Camera-type eye (tissue), 1 donor: ENCODE measurements around the gene CD300LD. TPM values are rescaled to one million over a fixed set of nuclear protein-coding genes. Genes with fewer than 3 reads are reported as not detected.

Experiments used
- total RNA-seq: library from RNA; depleted of rRNA; stranded (reverse); fragments of >200 nt; gene quantifications from one replicate; pipeline ENCODE4 v1.2.3, GENCODE V29; 2014

CD300LD gene
- total RNA-seq = not detected

DNA sequence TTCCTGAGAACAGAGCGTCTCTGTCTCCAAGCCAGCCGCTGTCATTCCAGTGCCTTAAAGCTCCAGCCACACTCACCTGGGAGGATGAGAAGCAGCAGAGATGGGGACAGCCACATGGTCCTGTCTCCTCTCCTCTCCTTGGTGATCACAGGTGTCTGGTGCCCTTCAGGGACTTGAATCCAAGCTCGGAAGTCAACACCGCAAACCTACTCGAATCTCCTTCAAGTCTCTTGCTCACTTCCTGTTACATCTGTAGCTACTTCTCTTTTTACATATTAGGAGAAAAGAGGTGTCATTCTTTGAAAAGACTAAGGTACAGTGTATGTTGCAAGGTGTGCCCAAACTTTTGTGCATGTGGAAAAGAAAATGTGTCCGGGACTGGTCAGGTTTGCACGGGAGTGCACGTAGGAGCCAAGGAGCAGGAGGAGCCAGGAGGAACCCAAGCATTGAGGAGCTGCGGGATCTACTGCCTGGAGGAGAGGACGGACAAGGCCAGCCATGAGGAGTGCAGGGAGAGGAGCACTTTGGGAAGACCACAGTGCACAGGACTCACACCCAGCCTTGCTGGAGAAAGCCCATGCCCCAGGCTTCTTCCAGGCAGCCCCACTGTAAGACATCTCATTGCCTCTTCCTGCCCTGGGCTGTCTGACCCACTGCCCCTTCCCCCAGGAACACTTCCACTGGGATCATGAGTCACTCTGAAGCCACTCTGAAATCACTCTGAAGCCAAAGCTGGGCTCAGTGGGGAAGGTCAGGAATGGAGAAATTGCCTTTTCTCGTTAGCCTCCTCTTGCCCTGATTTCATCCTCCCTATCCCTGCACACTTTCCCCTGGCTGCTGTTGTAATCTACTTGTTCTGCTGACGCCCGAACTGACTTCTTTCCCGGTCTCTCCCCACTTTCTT lies at the start of gene CD300LD:
Gene CD300LD, minus strand, starts transcription at position 197 of the 904 bp plus-strand sequence. Its CDS starts 81 bp downstream, at position 116.

DNA sequence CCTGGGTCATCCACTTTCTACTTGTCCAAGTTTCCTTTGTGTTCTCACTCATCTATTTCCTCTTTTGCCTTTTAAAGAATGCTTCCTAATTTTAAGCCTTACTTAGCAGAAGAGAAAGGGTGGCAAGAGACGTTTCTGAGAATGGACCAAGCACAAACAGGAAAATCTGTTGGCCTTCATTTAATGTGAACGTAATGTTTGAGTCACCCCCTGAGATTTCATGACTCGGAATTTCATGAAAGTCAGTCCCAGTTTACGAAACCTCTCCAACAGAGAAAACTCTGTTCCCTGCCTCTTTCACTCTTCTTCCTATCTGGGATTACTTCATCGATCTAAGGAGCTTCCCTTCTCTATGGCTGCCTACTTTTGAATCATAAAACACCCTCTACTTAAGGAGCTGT lies 31.6 kb upstream of the CD300LD start, which contains the start of gene CD300E:
Gene CD300E, minus strand, starts transcription at position 46 of the 401 bp plus-strand sequence. CDS start 117 bp downstream, outside the sequence.

DNA sequence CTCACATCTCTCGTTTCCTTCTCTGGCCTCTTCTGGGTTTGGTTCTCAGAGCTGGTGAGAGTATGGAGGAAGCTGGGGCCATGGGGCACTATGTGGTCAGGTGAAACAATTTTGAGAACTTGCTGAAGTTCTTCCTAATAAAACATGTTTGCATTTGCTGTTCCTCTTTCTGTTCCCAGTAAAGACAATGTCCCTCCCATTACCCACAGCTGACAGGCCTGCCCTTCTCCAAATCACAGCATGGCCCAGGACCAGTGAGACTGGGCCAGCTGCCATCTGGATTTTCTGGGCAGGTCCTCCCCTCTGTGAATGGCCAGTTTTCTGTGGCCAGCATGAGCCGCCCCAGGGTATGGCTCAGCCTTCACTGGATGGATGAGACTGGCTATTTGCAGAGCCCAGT lies 24.7 kb downstream of the CD300LD start, which contains the start of gene CD300H:
Gene CD300H, minus strand, starts transcription at position 113 of the 400 bp plus-strand sequence.

DNA sequence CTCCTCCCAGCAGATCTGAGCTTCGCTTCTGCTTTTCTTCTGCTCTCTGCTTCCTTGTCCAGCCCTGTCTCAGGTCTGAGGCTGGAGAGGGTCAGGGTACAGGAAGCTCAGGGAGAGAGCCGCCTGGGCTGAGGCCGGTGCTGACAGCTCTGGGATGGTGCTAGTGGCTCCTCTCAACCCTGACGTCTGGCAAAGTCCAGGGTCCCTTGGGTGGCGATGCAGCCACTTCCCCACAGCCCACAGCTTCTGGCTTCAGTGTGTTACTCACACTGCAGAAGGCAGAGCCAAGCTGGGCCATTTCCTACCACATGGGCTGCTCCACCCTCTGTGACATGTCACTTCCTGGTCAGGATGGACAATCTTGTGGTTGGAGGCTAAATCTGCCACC lies 46.2 kb downstream of the CD300LD start, which contains the start of gene CD300C:
Gene CD300C, minus strand, starts transcription at position 273 of the 388 bp plus-strand sequence. CDS start 333 bp downstream, outside the sequence.

DNA sequence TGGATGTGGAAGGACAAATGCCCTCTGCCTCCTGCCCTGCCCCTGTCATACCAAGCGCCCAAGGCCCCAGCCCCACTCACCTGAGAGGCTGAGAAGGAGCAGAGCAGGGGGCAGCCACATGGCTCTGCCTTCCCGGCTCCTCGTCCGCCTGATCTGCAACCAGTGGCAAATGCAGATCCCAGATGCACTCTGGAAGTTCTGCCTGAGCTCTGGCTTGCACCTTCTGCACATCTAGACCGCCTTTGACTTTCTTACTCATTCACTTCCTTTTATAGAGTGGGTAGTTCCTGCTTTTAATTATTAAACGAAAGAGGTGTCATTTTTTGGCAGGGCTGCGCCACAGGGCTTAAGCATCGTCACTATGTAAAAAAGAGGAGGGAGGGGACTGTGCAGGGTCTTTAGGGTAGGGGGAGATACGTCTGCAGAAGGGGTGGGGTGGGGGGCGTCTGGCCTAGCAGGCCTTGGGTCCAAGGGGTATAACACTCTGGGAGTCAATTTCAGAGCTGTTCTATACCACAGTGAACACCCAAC lies 60.8 kb downstream of the CD300LD start, which contains the start of gene CD300LB:
Gene CD300LB, minus strand, starts transcription at position 245 of the 531 bp plus-strand sequence. Its CDS starts 125 bp downstream, at position 120.

Other genes starting within 250 kb of the CD300LD start
- 8.9 TPM for gene BTBD17, start 230.4 kb downstream of the CD300LD start, total RNA-seq
- 0.44 TPM for gene GPR142, start 224.8 kb downstream of the CD300LD start, total RNA-seq
- 23.6 TPM for gene GPRC5C, start 160.2 kb downstream of the CD300LD start, total RNA-seq
- gene CD300A, start 125.6 kb downstream of the CD300LD start, total RNA-seq = 1.8 TPM
- 0.71 TPM for gene CD300LB, start 60.8 kb downstream of the CD300LD start, total RNA-seq
- gene CD300C, start 46.2 kb downstream of the CD300LD start, total RNA-seq = not detected
- gene CD300H, start 24.8 kb downstream of the CD300LD start, total RNA-seq = not detected
- gene CD300E, start 31.5 kb upstream of the CD300LD start, total RNA-seq = not detected
- gene CD300LF, start 120.6 kb upstream of the CD300LD start, total RNA-seq = 0.33 TPM
- 1.6 TPM for gene RAB37, start 145.0 kb upstream of the CD300LD start, total RNA-seq
- 21.2 TPM for gene NHERF1, start 156.3 kb upstream of the CD300LD start, total RNA-seq
- gene NAT9, start 184.1 kb upstream of the CD300LD start, total RNA-seq = 43.5 TPM